Astrocyte of the cerebellum (primary cell): ENCODE measurements around the gene APOBEC3G.

Experiments used
- DNase-seq: peaks from one replicate; pipeline ENCODE4 v3.0.0-alpha.2; 2011; ENCODE audit warnings: low read depth
- H3K4me3 ChIP-seq: 2 replicates; pipeline ENCODE4 v1.5.1; 2011; ENCODE audit warnings: mild to moderate bottlenecking, low read depth, low read length, moderate library complexity
- CTCF ChIP-seq: IDR thresholded peaks from 2 replicates; pipeline ENCODE4 v1.5.1; 2012; ENCODE audit warnings: low read length, low read depth, moderate library complexity, mild to moderate bottlenecking; ENCODE audit errors: missing control alignments
- in situ Hi-C: cut with HindIII; loops from 2 replicates; pipeline ENCODE4 v1.10.0; 2017; ENCODE audit warnings: low sequenced_read_pairs

The APOBEC3G gene

DNA sequence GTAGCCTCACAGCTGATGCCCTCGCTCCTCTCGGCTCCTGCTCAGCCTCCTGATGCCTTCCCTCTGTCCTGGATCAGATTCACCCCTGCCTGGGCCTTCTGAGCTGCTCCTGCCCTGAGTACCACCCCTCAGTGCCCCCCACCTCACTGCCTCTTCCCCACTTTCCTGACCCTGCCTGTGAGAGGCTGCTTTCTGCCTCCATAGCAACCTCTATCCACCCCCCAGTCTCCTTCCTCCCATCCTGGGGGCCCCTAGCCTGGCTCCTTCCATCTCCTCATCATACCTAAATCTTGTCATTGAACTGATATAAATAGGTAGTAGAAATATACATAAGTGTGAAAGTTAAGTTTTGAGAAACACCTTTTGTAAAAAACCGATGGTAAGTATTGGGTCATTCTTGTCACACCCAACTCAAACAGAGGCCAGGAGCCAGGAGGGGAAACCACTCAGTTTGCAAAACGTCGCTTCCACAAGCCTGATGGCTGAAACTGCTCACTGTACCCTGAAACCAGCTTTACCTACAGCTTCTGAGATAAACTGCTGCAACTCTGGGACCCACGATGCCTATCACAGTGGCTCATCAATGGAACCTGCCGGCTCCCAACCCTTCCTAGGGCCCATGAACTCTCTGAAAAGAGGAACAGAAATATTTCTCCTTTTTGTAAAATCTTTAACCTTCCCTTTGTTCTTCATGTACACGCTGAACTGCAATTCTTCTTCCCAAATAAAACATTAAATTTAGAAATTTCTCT, 15.2 kb downstream of the APOBEC3G start:
- no peak for DNase-seq
- no peak for TF ChIP-seq CTCF
- H3K4me3 ChIP-seq, result no peak overlapping the region
- in situ Hi-C loops, result no loop called here

DNA sequence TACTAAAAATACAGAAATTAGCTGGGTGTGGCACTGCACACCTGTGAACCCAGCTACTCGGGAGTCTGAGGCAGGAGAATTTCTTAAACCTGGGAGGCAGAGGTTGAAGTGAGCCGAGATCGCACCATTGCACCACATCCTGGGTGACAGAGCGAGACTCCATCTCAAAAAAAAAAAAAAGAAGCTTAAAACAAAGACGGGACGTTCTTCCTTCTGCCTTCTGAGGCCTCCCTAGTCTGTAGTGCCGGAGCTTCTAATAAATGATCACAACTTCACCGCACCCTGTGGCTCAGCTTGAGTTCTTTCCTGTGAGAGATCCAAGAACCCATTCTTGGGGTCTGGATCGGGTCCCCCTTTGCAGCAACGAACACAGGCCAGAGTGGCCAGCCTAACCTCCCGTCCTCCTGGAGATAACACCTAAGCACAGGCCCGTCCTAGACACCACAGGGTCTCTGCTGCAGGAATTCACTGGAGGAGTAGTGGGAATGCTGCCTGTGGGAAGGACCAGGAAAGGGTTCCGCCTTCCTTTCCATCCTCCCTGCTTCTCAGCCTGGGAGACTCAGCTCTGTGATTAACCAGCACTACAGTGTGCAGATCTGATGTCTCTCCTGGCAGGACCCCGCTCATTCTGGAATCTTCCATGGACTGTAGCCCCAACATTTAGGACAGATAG, 17.8 kb downstream of the APOBEC3G start:
- in situ Hi-C loops, result no loop called here
- DNase-seq, result no peak
- no peak for TF ChIP-seq CTCF
- no peak overlapping the region for H3K4me3 ChIP-seq

DNA sequence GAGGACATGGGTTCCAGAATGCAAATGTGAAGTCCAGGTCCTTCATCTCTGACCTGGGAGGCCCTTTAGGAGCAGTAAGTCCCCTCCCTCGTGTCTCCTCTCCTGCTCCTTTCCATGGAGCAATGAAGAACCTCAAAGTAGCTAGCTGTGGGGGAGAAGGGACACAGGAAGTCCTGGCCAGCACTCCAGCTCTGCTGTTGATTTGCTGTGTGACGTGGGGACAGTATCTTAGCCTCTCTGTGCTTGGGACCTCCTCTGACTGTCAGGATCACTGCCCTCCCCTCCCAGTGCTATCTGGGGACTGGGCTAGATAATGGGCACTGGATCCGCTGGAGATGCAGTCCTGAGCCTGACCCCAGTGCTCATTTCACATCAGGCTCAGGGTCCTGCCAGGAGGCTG, 18.9 kb downstream of the APOBEC3G start:
- in situ Hi-C loops, result no loop called here

GRCh38 chr22:39097098-39098020, 20.3 kb downstream of the APOBEC3G start, which contains the start of gene APOBEC3H:
Gene APOBEC3H, plus strand, starts transcription at chr22:39097244. Its CDS starts 3,035 bp downstream, at chr22:39100279.
- TF ChIP-seq CTCF, result no peak
- in situ Hi-C loops, result no loop called here
- H3K4me3 ChIP-seq, result no peak within 1 kb of the TSS
- no peak for DNase-seq

More for the DNA sequence above, 18.9 kb downstream of the APOBEC3G start:
- TF ChIP-seq CTCF, result no peak
- no peak for DNase-seq
- H3K4me3 ChIP-seq, result no peak overlapping the region

- DNase-seq, result no peak
- in situ Hi-C loops, result no loop called here
- H3K4me3 ChIP-seq, result no peak overlapping the region
- no peak for TF ChIP-seq CTCF
Measured at GRCh38 chr22:39098026-39098425, 21.0 kb downstream of the APOBEC3G start.

- H3K4me3 ChIP-seq, result no peak overlapping the region
- TF ChIP-seq CTCF, result no peak
- in situ Hi-C loops, result no loop called here
- no peak for DNase-seq
Measured at GRCh38 chr22:39098576-39098975, 21.5 kb downstream of the APOBEC3G start.
